Erythroblast (primary cell): ENCODE measurements around the gene LOXL1.

Experiments
- GATA1 ChIP-seq: IDR thresholded peaks from 2 replicates; pipeline ENCODE4 v1.6.1; 2011; ENCODE audit warnings: low read depth, mild to moderate bottlenecking, control low read depth, low read length, moderate library complexity
- POLR2A ChIP-seq: IDR thresholded peaks from 2 replicates; pipeline ENCODE4 v1.6.1; 2011; ENCODE audit warnings: mild to moderate bottlenecking, low read length

GRCh38 chr15:73930371-73930770 is 4.1 kb downstream of the LOXL1 start:
- no peak for TF ChIP-seq POLR2A
- TF ChIP-seq GATA1: no peak
